Left colon (tissue), 2 donors: ENCODE results near the gene OR10C1. TPM values are rescaled to one million over a fixed set of nuclear protein-coding genes. Genes with fewer than 3 reads are reported as not detected.

Experiments used
- ATAC-seq: fragments of 200-7000 bp; cut with Tn5 transposase; one replicate; pipeline ENCODE4 v1.9.1; 2020; ENCODE audit warnings: mild to moderate bottlenecking, moderate library complexity
- DNase-seq, 2 donors: peaks; one replicate each; pipeline ENCODE4 v3.0.0-alpha.2; 2020
- intact Hi-C, 2 donors: fragments of 100-400 bp; cut with DNase I in 1 of 2; cut with micrococcal nuclease in 1 of 2; formaldehyde crosslinking; loops; one replicate each; pipeline versions ENCODE4 v1.11.2 to v1.14.0; 2022; cut with DNase I, micrococcal nuclease
- total RNA-seq, 2 donors: library from RNA; stranded (reverse); fragmentation: NEBNext Ultra II Directional; extraction: Animal tissue kit (Norgen Biotek cat#: 25700); gene quantifications; one replicate each; pipeline ENCODE4 v1.2.1, GENCODE V29; 2021
- donor health status: DM: no; HTN: no; CAD: no.
- donor health status: DM: yes; HTN: yes; CAD: no.

Gene OR10C1
- total RNA-seq, 2 donors from 2014 or later: not detected

DNA sequence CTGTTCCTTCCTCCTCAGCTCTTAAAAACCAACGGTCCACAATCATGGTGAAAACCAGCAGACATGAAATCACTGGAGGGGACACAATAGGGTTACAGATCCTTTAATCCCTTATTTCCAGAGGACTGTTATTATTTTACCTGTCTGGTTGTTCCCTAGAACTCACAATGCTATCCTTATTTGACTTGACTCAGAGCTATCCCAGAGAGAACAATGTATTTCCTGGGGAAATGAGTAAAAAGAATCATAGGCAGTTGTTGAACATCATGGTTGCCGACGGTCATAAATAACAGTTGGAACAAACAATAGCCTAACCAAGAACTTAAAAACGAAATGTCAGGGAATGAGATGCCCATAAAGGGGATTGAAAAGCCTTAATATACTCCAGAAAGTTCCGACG lies 27.1 kb downstream of the OR10C1 start:
- ATAC-seq: no peak
- DNase-seq: no peak
- intact Hi-C loops: no loop called here

DNA sequence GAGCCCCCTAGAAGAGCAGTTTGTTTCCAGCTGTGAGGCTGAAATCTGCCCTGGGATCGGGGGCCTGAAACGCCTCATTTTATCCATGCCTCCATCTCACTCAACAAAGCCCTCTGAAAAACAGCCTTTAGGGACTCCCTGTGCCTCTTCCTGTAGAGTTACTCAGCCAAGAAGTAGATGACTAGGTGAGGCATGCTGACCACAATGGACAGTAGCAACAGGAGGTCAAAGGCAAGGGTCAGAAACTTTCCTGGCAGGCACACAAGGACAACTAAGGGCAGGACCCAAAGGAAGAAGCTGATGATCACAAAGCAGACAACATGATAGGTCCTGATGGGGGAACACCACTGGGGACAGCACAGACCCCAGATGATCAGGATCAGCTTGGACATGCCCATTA lies 35.9 kb downstream of the OR10C1 start:
- DNase-seq: no peak
- ATAC-seq: no peak
- intact Hi-C loops: no loop called here

DNA sequence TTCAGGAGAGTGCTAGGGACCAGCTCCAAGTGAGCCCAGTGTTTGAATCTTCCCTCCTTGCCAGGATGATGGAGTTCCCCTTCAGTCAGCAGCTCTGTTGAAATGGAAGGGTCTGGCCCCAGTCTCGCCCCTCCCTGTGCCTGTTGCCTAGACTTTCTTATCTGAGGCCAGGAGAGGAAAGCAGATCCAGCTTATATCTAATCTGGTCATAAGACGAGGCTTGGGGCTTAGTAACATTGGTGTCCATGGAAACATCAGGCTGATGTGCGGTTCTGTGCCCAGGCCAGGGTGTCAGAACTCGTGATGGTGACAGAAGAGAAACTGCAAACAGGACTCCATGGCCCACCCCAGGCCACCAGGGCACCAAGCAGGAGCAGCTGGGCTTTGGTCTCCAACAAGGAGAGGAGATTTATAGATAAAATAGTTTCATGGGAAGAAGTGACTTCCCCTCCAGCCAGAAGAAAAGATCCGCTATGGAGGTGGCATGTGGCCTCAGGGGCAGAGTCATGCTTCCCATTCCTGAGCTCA lies 38.9 kb downstream of the OR10C1 start:
- ATAC-seq (no peak), DNase-seq (no peak)
- intact Hi-C loops: no loop called here

DNA sequence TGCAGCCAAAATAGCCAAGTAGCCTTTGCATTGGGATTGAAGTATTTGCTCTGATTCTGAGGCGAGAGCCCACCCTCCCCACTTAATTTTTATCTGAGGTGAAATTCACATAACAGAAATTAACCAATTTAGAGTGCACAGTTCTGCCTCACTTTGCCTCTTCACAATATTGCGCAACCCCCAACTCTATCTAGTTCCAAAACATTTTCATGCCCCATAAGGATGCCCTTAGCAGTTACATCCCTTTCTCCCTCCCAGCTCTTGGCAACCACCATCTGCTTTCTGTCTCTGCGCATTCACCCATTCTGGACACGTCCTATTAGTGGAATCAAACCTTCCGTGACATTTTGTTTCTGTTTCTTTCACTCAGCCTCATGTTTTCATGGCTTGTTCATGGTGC lies 39.6 kb downstream of the OR10C1 start:
- no peak for DNase-seq
- ATAC-seq: no peak
- intact Hi-C loops: no loop called here

DNA sequence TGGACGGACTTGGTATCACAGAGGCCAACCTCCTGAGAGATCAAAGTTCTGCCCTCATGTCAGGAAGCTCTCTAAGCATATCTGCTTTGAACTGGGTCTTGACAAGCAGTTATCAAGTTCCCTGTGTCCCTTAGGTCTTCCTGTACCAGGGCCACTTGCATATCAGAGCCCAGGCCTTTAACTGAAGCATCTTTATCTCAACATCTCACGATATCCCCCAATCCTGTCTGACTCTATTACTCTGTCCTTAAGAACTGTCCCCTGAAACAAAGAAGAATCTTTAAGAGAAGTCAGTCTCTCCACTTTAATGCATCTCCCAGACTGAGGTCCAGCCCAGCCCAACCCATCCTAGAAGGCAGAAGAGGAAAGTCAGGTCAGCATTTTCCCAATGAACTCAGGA lies 40.5 kb downstream of the OR10C1 start:
- no peak for ATAC-seq
- intact Hi-C loops: no loop called here
- DNase-seq: no peak

DNA sequence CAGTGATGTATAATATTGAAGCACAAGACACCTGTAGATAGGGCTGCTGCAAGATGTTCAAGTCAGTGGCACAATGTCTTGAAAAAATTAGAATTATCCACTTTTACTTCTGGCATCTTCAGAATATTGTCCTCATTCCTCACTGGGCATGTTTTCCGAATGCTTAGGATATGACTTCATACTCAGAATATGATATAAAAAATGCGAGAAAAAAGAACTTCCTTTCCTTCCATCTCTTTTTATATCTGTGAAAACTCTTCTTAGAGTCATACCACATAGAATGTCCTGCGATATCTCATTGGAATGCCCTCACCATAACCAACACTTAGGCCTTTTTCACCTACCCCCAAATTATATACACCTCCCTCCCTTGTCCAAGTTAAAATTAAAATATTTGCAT lies 44.1 kb downstream of the OR10C1 start:
- DNase-seq (no peak), ATAC-seq (no peak)
- intact Hi-C loops: no loop called here

DNA sequence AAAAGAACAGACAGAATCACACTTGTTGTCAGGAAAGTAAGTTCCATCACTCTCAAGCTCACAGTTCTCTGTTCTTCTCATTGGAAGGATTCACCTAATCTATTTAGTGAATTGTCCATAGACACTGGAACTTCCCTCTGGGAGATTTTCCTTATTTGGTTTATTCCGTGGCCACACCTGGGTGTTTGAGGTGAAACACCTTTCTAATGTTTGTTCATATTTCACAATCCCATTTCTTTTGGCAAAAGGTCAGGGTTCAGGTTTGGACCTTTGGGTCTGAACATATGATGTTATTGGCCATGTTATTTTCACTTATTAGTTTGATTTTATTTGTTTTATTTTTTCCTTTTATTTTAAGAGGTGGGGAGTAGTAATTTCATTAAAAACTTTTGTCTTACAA lies 44.6 kb downstream of the OR10C1 start:
- ATAC-seq: no peak
- intact Hi-C loops: no loop called here
- DNase-seq: no peak

DNA sequence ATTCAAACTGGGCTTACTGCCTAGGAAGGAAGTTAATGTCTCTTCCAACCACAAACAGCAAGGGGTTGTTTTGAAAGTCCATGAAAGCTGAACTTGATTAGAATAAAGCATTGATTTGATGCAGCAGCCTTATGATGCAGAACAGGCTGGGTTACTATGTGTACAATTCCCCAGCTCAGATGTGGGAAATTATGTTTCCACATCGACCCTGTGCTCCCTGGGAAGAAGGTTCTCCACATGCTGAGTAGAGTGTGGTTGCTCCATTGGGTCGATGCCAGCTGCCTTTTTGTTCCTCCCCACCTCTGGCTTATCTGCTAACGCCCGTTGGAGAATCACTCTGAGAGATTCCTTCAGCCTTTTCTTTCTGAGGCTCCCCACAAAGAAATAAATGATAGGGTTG lies 47.5 kb downstream of the OR10C1 start:
- DNase-seq (no peak), ATAC-seq (no peak)
- intact Hi-C loops: no loop called here

DNA sequence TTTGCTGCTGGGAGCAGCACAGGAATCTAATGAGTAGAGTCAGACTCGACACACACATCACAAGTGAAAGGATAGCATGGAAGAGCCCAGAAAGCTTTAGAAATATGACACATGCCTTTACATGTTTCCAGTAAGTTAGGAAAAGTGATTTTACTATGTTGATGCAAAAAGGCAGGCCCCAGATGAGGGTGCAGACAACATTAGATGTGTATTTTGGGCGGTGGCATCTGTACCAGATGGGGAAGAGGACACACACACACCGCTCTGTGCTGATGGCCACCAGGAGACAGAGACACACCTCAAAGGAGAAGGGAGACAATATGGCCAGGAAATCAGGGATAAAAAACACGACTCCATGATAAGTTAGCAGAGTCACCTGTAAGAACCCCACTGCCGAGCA lies 48.0 kb downstream of the OR10C1 start:
- intact Hi-C loops: no loop called here
- DNase-seq: no peak
- no peak for ATAC-seq

DNA sequence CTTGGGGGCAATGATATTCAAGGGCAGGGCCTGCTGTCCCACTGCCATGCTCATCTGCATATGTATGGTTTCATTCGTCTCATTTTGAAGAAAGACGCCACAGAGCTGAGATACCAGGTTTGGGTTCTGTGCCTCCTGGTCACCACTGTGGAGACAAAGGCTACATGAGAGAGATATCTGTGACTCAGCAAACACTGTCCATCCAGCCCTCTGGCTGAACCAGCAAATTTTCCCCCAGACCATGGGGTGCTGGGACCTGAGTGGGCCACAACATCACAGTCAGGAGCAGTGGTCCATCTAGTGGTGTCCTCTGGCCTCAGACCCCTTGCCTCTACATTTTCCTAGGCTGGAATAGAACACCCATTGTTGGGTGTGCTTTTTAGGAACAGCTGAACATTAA lies 48.6 kb downstream of the OR10C1 start, which contains the start of gene MAS1L:
MAS1L (minus strand) TSS at position 297 of the 400 bp plus-strand sequence; CDS start at position 243, 54 bp downstream.
- no peak for DNase-seq
- no peak for ATAC-seq
- intact Hi-C loops: no loop called here

DNA sequence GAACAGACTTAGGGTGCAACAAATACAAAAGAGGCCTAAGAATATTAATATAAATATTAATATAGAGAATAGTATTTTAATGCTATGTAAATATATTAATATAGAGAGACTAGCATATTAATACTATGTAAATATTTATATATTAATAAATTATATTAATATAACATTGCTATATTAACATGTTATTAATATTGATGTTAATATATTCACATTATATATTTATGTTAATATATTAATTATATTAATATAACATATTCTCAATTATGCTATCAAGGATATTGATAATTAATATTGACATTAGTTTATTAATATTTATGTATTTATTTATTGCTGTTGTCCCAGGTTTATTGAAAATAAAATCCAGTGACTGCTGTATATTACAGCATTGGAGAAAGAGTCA lies 49.8 kb downstream of the OR10C1 start:
- DNase-seq (no peak), ATAC-seq (no peak)
- intact Hi-C loops: no loop called here

DNA sequence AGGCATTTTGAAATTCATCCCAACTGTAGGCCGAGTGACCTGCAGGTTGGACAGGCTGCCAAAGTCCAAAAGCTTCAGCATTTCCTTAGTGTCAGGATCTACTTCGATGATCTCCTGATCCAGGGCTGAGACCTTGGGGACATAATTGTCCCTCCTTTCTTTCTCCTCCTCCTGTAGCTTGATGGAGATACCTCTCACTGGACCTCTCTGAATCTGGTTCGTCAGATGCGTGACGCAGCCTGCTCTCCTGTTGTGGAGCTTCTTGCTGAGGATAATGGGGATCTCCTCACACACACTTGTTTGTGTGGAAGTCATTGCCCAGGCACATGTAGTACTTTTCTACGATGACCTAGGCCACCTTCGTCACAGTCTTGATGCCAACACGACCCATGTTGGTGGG lies 50.2 kb downstream of the OR10C1 start:
- DNase-seq (no peak), ATAC-seq (no peak)
- intact Hi-C loops: no loop called here

DNA sequence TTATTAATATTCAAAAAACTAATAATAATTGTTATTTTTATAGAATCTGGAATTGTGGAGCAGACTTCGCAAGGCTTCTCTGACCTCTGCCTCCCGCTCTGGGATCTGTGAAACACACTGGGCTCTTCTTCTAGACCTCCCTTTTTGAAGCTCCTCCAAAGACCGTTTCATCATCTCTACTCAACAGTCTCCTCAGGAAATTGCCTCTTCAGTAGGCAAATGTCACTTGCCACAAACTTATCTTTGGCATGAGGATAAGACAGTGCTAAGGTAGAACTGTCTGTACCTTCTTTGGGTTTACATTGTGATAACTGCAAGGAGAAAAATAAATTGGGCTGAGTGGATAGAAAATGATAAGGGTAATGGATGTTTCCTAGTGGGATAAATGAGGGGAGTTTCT lies 50.9 kb downstream of the OR10C1 start:
- intact Hi-C loops: no loop called here
- ATAC-seq: no peak
- no peak for DNase-seq

DNA sequence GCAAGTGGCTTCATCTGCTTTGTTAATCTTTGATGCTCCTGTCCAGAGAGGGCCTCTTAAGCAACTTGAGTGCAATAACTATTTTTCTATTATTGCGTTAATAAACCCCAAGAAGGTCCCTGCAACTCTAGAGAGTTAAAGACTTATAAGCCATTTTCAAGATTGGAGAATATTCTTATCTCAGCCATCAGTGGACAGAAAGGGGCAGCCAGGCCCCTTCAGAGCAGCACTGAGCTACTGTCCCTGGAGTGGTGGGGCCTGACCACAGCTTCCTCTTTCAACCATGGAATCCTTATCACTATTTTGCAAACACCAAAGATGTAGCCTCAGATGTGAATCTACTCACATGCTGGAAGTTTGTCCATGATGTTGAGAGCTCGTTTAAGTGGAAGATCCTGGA lies 51.4 kb downstream of the OR10C1 start:
- no peak for DNase-seq
- ATAC-seq: no peak
- intact Hi-C loops: no loop called here

Other genes with a start within 250 kb of the OR10C1 start
- not detected for gene OR14J1, start 137.6 kb upstream of the OR10C1 start, total RNA-seq
- not detected for gene OR5V1, start 70.4 kb upstream of the OR10C1 start, total RNA-seq
- not detected for gene OR12D3, start 64.0 kb upstream of the OR10C1 start, total RNA-seq
- not detected for gene OR12D2, start 43.7 kb upstream of the OR10C1 start, total RNA-seq
- gene OR12D1, start 24.4 kb upstream of the OR10C1 start, total RNA-seq: not detected
- gene OR11A1, start 17.8 kb downstream of the OR10C1 start, total RNA-seq: not detected
- gene OR2H1, start 17.8 kb downstream of the OR10C1 start, total RNA-seq: not detected
- under 1 TPM in 1 of 2 donors, not detected in 1; 0.28 TPM for gene MAS1L, start 48.6 kb downstream of the OR10C1 start, total RNA-seq
- gene UBD, start 120.4 kb downstream of the OR10C1 start, total RNA-seq: 1 to 10 TPM; 2.3 to 2.7 TPM
- gene OR2H2, start 145.8 kb downstream of the OR10C1 start, total RNA-seq: not detected
- 10 to 100 TPM; 16.7 to 21.8 TPM for gene GABBR1, start 193.9 kb downstream of the OR10C1 start, total RNA-seq
- not detected for gene MOG, start 217.8 kb downstream of the OR10C1 start, total RNA-seq
- not detected for gene ZFP57, start 241.8 kb downstream of the OR10C1 start, total RNA-seq